K562 (cell line): ENCODE data around the gene MPG. TPM values are rescaled to one million over a fixed set of nuclear protein-coding genes. Genes with fewer than 3 reads are reported as not detected.

Experiments
- ATAC-seq: fragments of 200-7000 bp; cut with Tn5 transposase; 3 replicates; pipeline ENCODE4 v1.9.1; 2020; ENCODE audit warnings: moderate library complexity
- BruUV-seq: library from RNA; stranded (reverse); fragments of 400-500 nt; replicated peaks from 2 replicates; lab custom pipeline; 2021; lab: Mats Ljungman, UMichigan
- CTCF ChIA-PET: fragments of 300-600 bp; formaldehyde crosslinking; extraction: SDS; loops from one replicate; lab custom pipeline; 2021; ENCODE audit warnings: low intra/inter-chr PET ratio; lab: Yijun Ruan, JAX
- POLR2A ChIA-PET: fragments of 300-600, 350-650 bp; sonication (Branson Sonifier 250); formaldehyde crosslinking; extraction: SDS; loops from one replicate; lab custom pipeline; 2021; ENCODE audit warnings: antibody characterized with exemption, inconsistent platforms; lab: Yijun Ruan, JAX
- DNase-seq, 4 experiments: peaks; one replicate each; pipeline versions ENCODE4 v3.0.0 to v3.0.0-alpha.2; 2011 to 2018; ENCODE audit warnings: low spot score in 3 of 4, mixed read lengths in 3 of 4; ENCODE audit errors: extremely low read depth in 1 of 4
- FAIRE-seq: peaks from 2 replicates; lab custom pipeline; 2011; peaks lifted over from hg19 to GRCh38; lab: Jason Lieb, UNC
- H2AFZ ChIP-seq: 2 replicates; pipeline ENCODE4 v1.6.0; 2011; ENCODE audit warnings: low read depth, low read length, control low read depth, inconsistent platforms
- H3K27ac ChIP-seq: fragments of 200-600 bp; 3 replicates; pipeline ENCODE4 v1.8.0; 2011; ENCODE audit warnings: low read depth, mild to moderate bottlenecking, control low read depth, inconsistent platforms, low read length, moderate library complexity, mixed read lengths; ENCODE audit errors: extremely low read depth
- H3K27me3 ChIP-seq, 2 experiments: fragments of 300-600 bp in 1 of 2; 2 replicates in 1 of 2; 3 replicates in 1 of 2; pipeline versions ENCODE4 v1.6.0 to v1.8.0; 2011; ENCODE audit warnings: inconsistent platforms in 2 of 2, low read length in 2 of 2, mild to moderate bottlenecking in 1 of 2, mixed read lengths in 1 of 2, moderate library complexity in 1 of 2; ENCODE audit not compliant: control insufficient read depth in 2 of 2, insufficient read depth in 2 of 2
- H3K36me3 ChIP-seq: fragments of 300-600 bp; 3 replicates; pipeline ENCODE4 v1.8.0; 2011; ENCODE audit warnings: mild to moderate bottlenecking, low read length, inconsistent platforms; ENCODE audit not compliant: control insufficient read depth, insufficient read depth
- H3K4me1 ChIP-seq, 2 experiments: fragments of 200-600 bp in 1 of 2; replicated peaks in 1 of 2; 2 replicates in 1 of 2; 3 replicates in 1 of 2; pipeline versions ENCODE4 v1.5.1 to v1.8.0; 2011; ENCODE audit warnings: inconsistent platforms in 2 of 2, low read length in 2 of 2, mild to moderate bottlenecking in 1 of 2, mixed read lengths in 1 of 2, moderate library complexity in 1 of 2; ENCODE audit not compliant: control insufficient read depth in 2 of 2, insufficient read depth in 2 of 2
- H3K4me2 ChIP-seq: 2 replicates; pipeline ENCODE4 v1.6.1; 2011; ENCODE audit warnings: low read length, control low read depth, inconsistent platforms, mixed read lengths; ENCODE audit not compliant: insufficient read depth
- H3K4me3 ChIP-seq: fragments of 200-600 bp; sonication (generic), shearing (Covaris generic); 2 replicates; pipeline ENCODE4 v1.5.1; 2016; ENCODE audit warnings: control low read depth, inconsistent platforms
- H3K79me2 ChIP-seq: fragments of 200-600 bp; 3 replicates; pipeline ENCODE4 v1.8.0; 2011; ENCODE audit warnings: low read length, inconsistent platforms; ENCODE audit not compliant: control insufficient read depth, insufficient read depth
- H3K9ac ChIP-seq, 2 experiments: 2 replicates each; pipeline versions ENCODE4 v1.6.0 to v1.6.1; 2011; ENCODE audit warnings: low read depth in 2 of 2, low read length in 2 of 2, control low read depth in 1 of 2, inconsistent platforms in 1 of 2, mild to moderate bottlenecking in 1 of 2, mixed read lengths in 1 of 2; ENCODE audit not compliant: insufficient read depth in 1 of 2
- H3K9me1 ChIP-seq: one replicate; pipeline ENCODE4 v1.6.0; 2011; ENCODE audit warnings: inconsistent platforms, mild to moderate bottlenecking, low read length, moderate library complexity; ENCODE audit not compliant: control insufficient read depth, insufficient read depth
- H3K9me3 ChIP-seq: replicated peaks from 2 replicates; pipeline ENCODE4 v1.5.1; 2011; ENCODE audit warnings: low read depth, low read length, inconsistent platforms; ENCODE audit not compliant: control insufficient read depth, insufficient read depth
- H4K20me1 ChIP-seq: replicated peaks from 2 replicates; pipeline ENCODE4 v1.6.1; 2011; ENCODE audit warnings: low read length, inconsistent platforms, mixed read lengths; ENCODE audit not compliant: control insufficient read depth, insufficient read depth
- ASH1L ChIP-seq: fragments of 450-650 bp; IDR thresholded peaks from 2 replicates; pipeline ENCODE4 v1.6.1; 2018; ENCODE audit warnings: borderline replicate concordance, mild to moderate bottlenecking, low read depth; ENCODE audit not compliant: partially characterized antibody
- BCOR ChIP-seq: fragments of 450-650 bp; IDR thresholded peaks from 2 replicates; pipeline ENCODE4 v1.6.1; 2016
- CGGBP1 ChIP-seq: fragments of 250-450 bp; sonication (Bioruptor Pico); IDR thresholded peaks from 2 replicates; pipeline ENCODE4 v1.9.0; 2021; ENCODE audit warnings: mild to moderate bottlenecking
- CXXC5 ChIP-seq: fragments of 250-450 bp; sonication (Bioruptor Pico); IDR thresholded peaks from 2 replicates; pipeline ENCODE4 v1.8.0; 2022; ENCODE audit warnings: inconsistent platforms, mild to moderate bottlenecking, moderate library complexity
- KDM2B ChIP-seq: fragments of 250-450 bp; sonication (Bioruptor Pico); IDR thresholded peaks from 2 replicates; pipeline ENCODE4 v1.8.0; 2021; ENCODE audit warnings: mild to moderate bottlenecking, moderate library complexity
- PBX2 ChIP-seq, 2 experiments: IDR thresholded peaks in 1 of 2; conservative IDR thresholded peaks in 1 of 2; 2 replicates each; pipeline ENCODE4 v1.6.1; 2016; ENCODE audit warnings: low read depth in 2 of 2, mild to moderate bottlenecking in 1 of 2, missing compliant biosample characterization in 1 of 2, missing genetic modification characterization in 1 of 2, moderate library complexity in 1 of 2
- POLR2G ChIP-seq: fragments of 200-400 bp; formaldehyde crosslinking; IDR thresholded peaks from 2 replicates; pipeline ENCODE4 v1.6.1; 2017; ENCODE audit warnings: low read depth, mild to moderate bottlenecking, antibody characterized with exemption, low read length, moderate library complexity
- SETDB1 ChIP-seq: IDR thresholded peaks from one replicate; pipeline ENCODE4 v1.6.1; 2012; ENCODE audit warnings: low read length, control low read depth, inconsistent platforms
- SMAD4 ChIP-seq: fragments of 250-450 bp; sonication (Bioruptor Pico); conservative IDR thresholded peaks from 2 replicates; pipeline ENCODE4 v1.8.0; 2021; ENCODE audit warnings: inconsistent platforms, mild to moderate bottlenecking, moderate library complexity
- SP1 ChIP-seq: sonication (generic); formaldehyde crosslinking; IDR thresholded peaks from 2 replicates; pipeline ENCODE4 v1.8.1; 2022; ENCODE audit warnings: mild to moderate bottlenecking, missing genetic modification reagents
- ZNF175 ChIP-seq: fragments of 200-800 bp; sonication (Bioruptor generic); IDR thresholded peaks from 2 replicates; pipeline ENCODE4 v1.6.1; 2016; ENCODE audit warnings: low read depth, mild to moderate bottlenecking, missing genetic modification characterization, missing compliant biosample characterization
- ZNF253 ChIP-seq: fragments of 250-450 bp; sonication (Bioruptor Pico); conservative IDR thresholded peaks from 2 replicates; pipeline ENCODE4 v1.6.1; 2021; ENCODE audit warnings: mild to moderate bottlenecking
- WGBS: fragments of 100-300 bp; shearing (Covaris generic); methylation state at CpG from one replicate; pipeline ENCODE4 v1.1.6; 2016; ENCODE audit warnings: low coverage, mixed read lengths; ENCODE audit not compliant: insufficient coverage; ENCODE audit errors: missing lambda C conversion rate; 5-methylcytosine and 5-hydroxymethylcytosine counted together
- in situ Hi-C: fragments of 300-500 bp; cut with MboI; formaldehyde crosslinking; loops from 4 replicates; pipeline ENCODE4 v1.15.0; 2018; ENCODE audit warnings: inconsistent platforms, mixed read lengths
- intact Hi-C: fragments of 100-400 bp; cut with micrococcal nuclease; formaldehyde crosslinking; loops from 2 replicates; pipeline ENCODE4 v1.14.2; 2022
- polyA plus RNA-seq, 8 experiments: library from polyadenylated mRNA; depleted of rRNA in 4 of 8; stranded (reverse) in 5 of 8; unstranded in 3 of 8; fragments of >200 nt; fragmentation: Nextera tagmentation in 2 of 8; fragmentation: Illumina TruSeq in 1 of 8; extraction: Ambion mirVana in 2 of 8; extraction: Trizol in 1 of 8; gene quantifications; 2 replicates each; pipeline versions ENCODE4 v1.2.1 to v1.2.3, GENCODE V29; 2011 to 2014; ENCODE audit warnings: inconsistent platforms in 1 of 8, missing spikeins in 1 of 8
- total RNA-seq, 7 experiments: library from RNA; depleted of rRNA in 6 of 7; stranded (reverse); fragments of >200 nt in 6 of 7; fragmentation: Illumina TruSeq in 2 of 7; extraction: Trizol in 2 of 7; gene quantifications; 2 replicates each; pipeline versions ENCODE4 v1.2.1 to v1.2.3, GENCODE V29; 2011 to 2021; ENCODE audit warnings: low replicate concordance in 1 of 7
- TF ChIP-seq, protein P1 (sequence below): IDR thresholded peaks from 2 replicates; pipeline ENCODE4 v1.6.1; 2011; ENCODE audit warnings: borderline replicate concordance, low read depth, mild to moderate bottlenecking, moderate library complexity, low read length; ENCODE audit not compliant: insufficient read depth, poor library complexity, severe bottlenecking

The MPG gene
- total and polyA plus RNA-seq, 9 of the 15 experiments (the other 6 are each of a cell fraction or from before 2014, with no cell fraction given) = 0.42 to 226 (median 36.2) TPM

- TF ChIP-seq PBX2 (CRISPR knock-in tag; IDR thresholded peaks at IDR 0.05; ENCODE audit: low read depth) (no peak), PBX2 (tag; conservative IDR thresholded peaks at IDR 0.05; ENCODE audit: low read depth) (peak; percentile 28; the same call in 1 of the 2 replicates)
Measured at GRCh38 chr16:116015-116414, 38.0 kb downstream of the MPG start (continued).

GRCh38 chr16:117379-118365, 39.6 kb downstream of the MPG start:
- Histone ChIP-seq H3K36me3 (peaks cover 57% of the 10 kb centered on the region), H3K4me1 (peaks cover 66% of the 10 kb centered on the region in 2 experiments), H3K9me1 (no peaks in the 10 kb centered on the region), H3K9me3 (no peaks in the 10 kb centered on the region), H3K79me2 (peaks cover 28% of the 10 kb centered on the region), H3K4me3 (no peak overlapping the region), H2AFZ (no peak overlapping the region), H3K9ac (peak overlapping the region in 1 of 2 experiments; percentile 41; a peak in 1 of 4 replicates), H3K4me2 (no peak overlapping the region), H4K20me1 (no peaks in the 10 kb centered on the region), H3K27ac (no peak overlapping the region; the same call in 2 of the 3 replicates), H3K27me3 (no peaks in the 10 kb centered on the region; a peak in 1 of 5 replicates)
- intact Hi-C loops = no loop called here
- 80% methylated on average over 15 of the region's 19 CpGs for WGBS
- in situ Hi-C loops = no loop called here
- ATAC-seq = peak; percentile 18; the same call in 1 of the 3 replicates
- ChIA-PET POLR2A (interaction anchor here (0.6 to 0.9 kb wide), 3 partner anchors 11 to 90 kb away, joined by 3 to 6 read pairs (median 3); no protein-coding TSS in a partner anchor), CTCF (no interaction called here)
- peak; percentile 46 to 73 (median 61) for DNase-seq
- no TSS peak for BruUV-seq
- FAIRE-seq = no peak
- 0 out of 2 replicates have a peak, but pooled peaks have one; percentile 29 for TF ChIP-seq SMAD4 (CRISPR knock-in tag)
- no peak for TF ChIP-seq SETDB1
- TF ChIP-seq CXXC5 (CRISPR knock-in tag) = peak; percentile 48; the same call in 1 of the 2 replicates
- TF ChIP-seq CGGBP1 (CRISPR knock-in tag) = no peak
- TF ChIP-seq ZNF175 (CRISPR knock-in tag) = no peak
- TF ChIP-seq ASH1L = no peak
- TF ChIP-seq, protein P1, sequence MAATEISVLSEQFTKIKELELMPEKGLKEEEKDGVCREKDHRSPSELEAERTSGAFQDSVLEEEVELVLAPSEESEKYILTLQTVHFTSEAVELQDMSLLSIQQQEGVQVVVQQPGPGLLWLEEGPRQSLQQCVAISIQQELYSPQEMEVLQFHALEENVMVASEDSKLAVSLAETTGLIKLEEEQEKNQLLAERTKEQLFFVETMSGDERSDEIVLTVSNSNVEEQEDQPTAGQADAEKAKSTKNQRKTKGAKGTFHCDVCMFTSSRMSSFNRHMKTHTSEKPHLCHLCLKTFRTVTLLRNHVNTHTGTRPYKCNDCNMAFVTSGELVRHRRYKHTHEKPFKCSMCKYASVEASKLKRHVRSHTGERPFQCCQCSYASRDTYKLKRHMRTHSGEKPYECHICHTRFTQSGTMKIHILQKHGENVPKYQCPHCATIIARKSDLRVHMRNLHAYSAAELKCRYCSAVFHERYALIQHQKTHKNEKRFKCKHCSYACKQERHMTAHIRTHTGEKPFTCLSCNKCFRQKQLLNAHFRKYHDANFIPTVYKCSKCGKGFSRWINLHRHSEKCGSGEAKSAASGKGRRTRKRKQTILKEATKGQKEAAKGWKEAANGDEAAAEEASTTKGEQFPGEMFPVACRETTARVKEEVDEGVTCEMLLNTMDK = peak; percentile 31
- TF ChIP-seq SP1 (CRISPR knock-in tag) = no peak
- no peak for TF ChIP-seq ZNF253 (CRISPR knock-in tag)
- no peak for TF ChIP-seq KDM2B (CRISPR knock-in tag)
- TF ChIP-seq POLR2G = 0 out of 2 replicates have a peak, but pooled peaks have one; percentile 24
- TF ChIP-seq BCOR = no peak
